Frontal cortex (tissue), 4 donors: ENCODE measurements around the gene IFIT1B. TPM values are rescaled to one million over a fixed set of nuclear protein-coding genes. Genes with fewer than 3 reads are reported as not detected.
"Not testable (repeated sequence)": the region's sequence is repeated elsewhere in the genome, so short reads cannot be mapped to it uniquely, and the experiment has no call there.

ENCODE experiments used
- DNase-seq, 2 donors: peaks; one replicate each; pipeline ENCODE4 v3.0.0; 2012; ENCODE audit warnings: low spot score in 2 of 2
- FAIRE-seq: peaks from 2 replicates; lab custom pipeline; 2012; peaks lifted over from hg19 to GRCh38; lab: Jason Lieb, UNC
- total RNA-seq: library from RNA; depleted of rRNA; stranded (reverse); fragments of >200 nt; gene quantifications from one replicate; pipeline ENCODE4 v1.2.3, GENCODE V29; 2014
- donor health status: control.
- donor health status: control.
- donor health status: control.

The IFIT1B gene
- total RNA-seq, 1 donor from 2014 or later: 0.41 TPM

GRCh38 chr10:89347701-89348457, 30.0 kb upstream of the IFIT1B start:
- DNase-seq: no peak

GRCh38 chr10:89348481-89348880, 29.4 kb upstream of the IFIT1B start:
- no peak for DNase-seq
- FAIRE-seq: no peak

More at GRCh38 chr10:89347701-89348457, 30.0 kb upstream of the IFIT1B start:
- no peak for FAIRE-seq

DNA sequence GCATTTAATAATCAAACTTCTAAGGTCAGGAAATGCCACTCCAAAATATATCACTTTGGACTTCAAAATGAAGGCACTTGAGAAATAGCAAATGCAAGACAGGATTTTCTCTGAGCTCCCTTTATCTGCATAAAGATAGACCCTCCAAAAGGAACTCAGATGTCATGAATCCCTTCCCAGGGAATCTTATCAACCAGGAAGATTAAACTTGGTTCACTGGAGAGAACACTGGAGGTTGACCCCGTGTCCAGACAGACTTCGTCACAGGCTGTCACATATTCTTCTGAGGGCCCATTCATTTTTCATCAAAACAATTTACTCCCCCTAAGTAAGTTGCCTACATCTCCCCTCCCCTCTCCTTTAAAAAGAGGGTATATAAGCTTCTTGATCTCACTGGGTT, 28.9 kb upstream of the IFIT1B start:
- DNase-seq (no peak), FAIRE-seq (no peak)

DNA sequence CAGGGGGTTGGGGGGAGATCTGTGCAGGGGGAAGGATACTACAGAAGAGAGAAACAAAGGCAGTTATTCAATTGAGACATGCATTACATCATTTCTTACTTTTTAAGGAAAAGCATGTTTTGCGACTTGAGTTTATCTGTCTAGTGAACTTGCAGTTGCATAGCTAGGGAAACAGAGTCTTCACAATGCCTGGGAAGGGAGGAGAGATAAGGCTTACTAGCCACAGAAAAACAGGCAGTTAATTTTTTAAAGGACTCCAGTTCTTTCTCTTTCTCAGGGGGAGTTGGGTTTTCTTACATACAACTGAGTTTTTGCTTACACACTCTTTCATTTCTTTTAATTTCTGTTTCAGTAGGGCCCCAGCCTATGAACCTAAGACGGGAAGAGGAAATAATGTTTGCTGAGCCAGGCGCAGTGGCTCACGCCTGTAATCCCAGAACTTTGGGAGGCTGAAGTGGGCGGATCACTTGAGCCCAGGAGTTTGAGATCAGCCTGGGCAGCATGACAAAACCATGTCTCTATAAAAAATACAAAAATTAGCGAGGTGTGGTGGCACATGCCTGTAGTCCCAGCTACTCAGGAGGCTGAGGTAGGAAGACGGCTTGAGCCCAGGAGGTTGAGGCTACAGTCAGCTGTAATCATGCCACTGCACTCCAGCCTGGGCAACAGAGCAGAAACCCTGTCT, 27.1 kb upstream of the IFIT1B start:
- not testable (repeated sequence) for DNase-seq, FAIRE-seq

GRCh38 chr10:89351412-89351779, 26.5 kb upstream of the IFIT1B start:
- no peak for FAIRE-seq
- DNase-seq: no peak

DNA sequence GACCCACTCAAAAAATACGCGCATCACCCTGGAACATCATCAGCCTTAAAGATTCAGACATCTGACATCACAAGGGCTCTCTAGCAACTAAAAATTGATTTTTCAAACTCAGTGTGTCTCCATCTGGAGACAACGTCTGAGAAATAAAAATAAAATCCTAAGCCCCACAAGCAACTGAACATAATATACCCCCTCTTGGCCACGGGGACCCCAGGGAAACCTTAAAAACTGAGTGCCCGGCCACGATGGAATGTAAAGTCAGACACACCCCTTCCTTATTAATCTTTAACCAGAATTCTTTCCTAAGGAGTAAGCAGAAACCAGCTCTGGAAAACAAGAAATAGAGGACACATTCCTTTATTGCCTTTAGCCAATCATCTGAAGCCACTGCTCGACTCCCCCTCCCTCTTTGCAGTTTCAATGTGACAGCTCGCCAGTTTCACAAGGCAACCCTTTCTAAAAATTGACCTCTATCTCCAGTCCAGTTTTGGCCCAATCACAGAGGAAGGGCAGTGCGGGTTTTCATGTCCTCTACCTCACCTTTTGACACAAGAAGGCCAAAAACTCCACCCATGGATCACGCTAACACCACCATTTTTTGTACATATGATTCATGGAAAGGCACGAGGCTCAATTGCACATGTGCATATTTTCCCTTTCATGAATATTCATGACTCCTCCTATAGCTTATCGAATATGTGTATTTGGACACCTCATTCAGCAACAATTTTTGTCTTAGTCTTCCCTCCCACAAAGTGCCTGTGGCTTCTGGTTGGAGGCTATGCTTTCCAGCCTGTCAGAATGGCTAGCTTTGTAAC, 25.9 kb upstream of the IFIT1B start:
- FAIRE-seq (no peak), DNase-seq (no peak)

GRCh38 chr10:89352802-89353201, 25.1 kb upstream of the IFIT1B start:
- DNase-seq (no peak), FAIRE-seq (no peak)

- no peak for FAIRE-seq
- DNase-seq: no peak
These were observed 22.4 kb upstream of the IFIT1B start for GRCh38 chr10:89355394-89355931.

DNA sequence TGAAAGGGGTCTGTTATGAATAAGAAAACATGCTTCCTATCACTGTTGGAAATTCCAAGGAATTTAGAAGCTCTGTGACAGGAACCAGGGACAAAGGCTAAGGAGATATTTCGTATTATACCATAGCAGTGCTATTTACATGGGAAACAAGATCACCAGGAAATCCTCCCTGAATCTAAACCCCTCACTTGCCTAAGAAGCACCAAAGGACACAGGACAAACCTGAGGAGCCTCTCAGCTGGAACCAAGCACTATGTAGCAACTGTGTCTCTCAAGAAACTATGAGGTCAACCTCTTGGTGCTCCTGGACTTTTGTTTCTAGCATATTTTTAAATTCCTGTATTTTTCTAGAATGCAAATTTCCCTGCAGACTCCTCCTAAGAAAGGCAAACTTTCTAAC, 20.8 kb upstream of the IFIT1B start:
- no peak for DNase-seq

GRCh38 chr10:89357975-89358374, 19.9 kb upstream of the IFIT1B start:
- no peak for DNase-seq
- FAIRE-seq: no peak

More for the DNA sequence above, 20.8 kb upstream of the IFIT1B start:
- FAIRE-seq: no peak

DNA sequence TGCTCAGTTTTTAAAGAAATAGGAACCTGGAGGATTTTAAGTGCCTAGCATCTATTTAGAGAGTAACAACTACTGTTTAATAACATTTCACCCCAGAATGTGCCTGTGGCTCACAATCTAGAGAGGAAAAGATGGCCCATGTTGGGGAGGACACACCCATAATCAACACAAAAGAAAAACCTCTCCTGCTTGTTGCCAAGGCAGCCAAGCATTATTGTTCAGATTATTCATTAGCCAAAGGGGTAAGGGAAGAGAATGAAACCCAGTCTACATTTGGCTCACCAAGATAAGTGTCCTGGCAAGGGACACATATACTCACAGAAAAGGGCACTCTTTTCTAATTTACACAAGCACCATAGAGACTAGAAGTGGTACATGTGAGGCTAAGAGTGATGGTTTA, 17.7 kb upstream of the IFIT1B start:
- DNase-seq: no peak
- no peak for FAIRE-seq

DNA sequence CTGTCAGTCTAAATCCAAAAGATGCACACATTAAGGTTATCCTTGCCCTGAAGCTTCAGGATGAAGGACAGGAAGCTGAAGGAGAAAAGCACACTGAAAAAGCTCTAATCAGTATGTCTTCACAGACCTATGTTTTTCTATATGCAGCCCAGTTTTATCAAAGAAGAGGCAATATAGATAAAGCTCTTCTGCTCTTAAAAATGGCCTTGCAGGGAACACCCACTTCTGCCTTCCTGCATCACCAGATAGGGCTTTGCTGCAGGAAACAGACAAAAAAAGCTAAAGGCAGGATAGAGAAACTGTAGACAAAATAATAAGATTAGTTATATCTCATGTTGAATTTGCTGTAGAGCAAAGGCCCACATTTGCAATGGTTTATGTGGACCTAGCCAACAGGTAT, 14.9 kb upstream of the IFIT1B start:
- no peak for DNase-seq
- no peak for FAIRE-seq

DNA sequence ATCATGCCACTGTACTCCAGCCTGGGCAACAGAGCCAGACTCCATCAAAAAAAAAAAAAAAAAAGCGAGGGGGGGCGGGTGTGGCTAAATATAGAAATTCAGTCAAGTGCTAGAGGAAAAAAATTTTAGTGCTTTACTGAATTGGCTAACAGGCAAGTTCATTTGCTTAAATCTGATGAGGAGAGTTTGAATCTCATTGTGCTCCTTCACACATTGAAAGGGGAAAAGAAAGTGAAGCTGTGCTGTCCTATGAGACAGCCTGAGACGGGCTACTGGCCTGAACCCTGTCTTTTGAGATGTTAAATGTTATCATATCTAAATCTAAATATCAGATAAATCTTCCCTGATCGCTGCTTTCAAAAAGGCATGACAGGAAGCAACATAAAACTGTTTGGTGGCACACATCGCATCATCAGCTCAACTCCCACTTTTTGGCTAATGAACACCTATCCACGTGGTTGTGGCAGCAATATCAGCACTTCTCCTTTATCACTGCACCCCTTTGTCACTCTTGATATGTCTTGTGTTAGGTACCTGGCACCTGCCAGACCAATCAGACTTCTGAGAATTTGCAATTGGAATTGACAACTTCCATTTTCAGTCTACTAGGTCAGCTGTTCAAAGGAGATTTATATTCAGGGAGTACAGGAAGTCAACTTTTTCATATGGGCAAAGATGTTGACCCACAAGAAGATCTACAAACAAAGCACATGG, 14.0 kb upstream of the IFIT1B start:
- no peak for FAIRE-seq
- DNase-seq: no peak

DNA sequence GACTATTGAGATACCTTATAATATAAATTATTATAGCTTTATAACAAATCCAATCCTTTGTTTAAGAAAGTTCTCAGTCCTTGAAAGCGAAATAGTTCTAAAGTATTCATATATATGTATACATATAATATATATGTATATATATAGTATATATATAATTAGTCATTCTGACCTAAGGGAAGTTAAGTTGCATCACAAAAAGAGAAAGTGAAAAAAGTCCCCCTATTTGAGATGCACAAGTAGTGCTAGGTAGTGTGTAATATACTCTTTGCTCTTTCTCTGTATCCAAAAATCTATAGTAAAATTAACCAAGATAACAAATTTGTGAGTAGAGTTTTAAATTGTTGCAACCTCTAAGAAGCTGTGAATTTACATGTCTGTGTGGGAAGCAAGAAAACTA, 13.3 kb upstream of the IFIT1B start:
- no peak for FAIRE-seq
- DNase-seq: no peak

DNA sequence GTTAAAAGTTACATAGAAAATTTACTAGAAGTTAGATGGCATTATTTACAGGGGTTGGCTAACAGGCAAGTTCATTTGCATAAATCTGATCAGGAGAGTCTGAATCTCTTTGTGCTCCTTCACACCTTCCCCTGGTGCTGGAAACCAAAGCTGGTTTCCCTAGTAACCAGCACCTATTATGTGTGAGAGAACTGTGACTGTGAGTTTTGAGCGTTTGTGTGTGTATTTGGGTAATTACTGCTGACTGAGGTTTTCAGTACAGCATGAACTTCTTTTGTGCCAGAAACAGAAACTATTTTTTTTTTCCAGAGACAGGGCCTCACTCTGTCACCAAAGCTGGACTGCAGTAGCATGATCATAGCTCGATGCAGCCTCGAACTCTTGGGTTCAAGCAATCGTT, 10.3 kb upstream of the IFIT1B start:
- FAIRE-seq: no peak
- DNase-seq: no peak

DNA sequence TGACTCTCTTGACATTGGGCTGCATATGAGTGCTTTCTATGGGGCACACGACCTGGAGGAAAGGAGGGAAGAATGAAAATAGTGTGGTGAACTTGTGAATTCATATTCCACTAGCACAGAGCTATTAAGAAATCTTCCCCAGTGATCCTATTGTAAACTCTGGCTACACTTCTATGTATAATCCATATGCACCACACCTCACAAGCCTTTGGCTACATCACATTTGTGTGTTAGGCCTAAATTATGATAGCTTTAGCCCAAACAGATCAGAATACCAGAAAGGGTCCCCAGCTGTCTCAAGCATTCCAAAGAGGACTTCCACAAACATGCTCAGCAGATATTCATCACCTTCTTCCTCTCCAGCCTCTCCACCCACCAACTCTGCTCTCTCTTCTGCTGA, 9.7 kb upstream of the IFIT1B start:
- FAIRE-seq: no peak

GRCh38 chr10:89369156-89370105, 8.4 kb upstream of the IFIT1B start:
- FAIRE-seq: no peak
- DNase-seq: no peak

More for the DNA sequence above, 9.7 kb upstream of the IFIT1B start:
- no peak for DNase-seq

DNA sequence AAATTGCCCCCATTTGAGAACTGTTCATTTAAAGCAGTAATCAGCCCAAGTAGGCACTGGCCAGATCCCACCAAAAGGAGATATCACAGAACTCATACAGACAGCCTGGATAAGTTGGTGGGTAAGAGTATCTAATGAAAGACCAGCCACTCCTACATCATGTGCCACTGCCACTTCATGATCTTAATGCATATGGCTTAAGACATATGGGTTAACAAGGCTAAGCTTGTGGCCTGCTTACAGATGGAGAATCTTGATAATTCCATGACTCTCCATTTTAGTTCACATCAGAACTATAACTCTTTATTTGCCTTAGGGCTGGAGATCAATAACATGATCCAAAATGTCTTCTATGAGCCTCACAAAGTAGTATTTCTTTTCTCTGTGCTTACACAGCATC, 6.8 kb upstream of the IFIT1B start:
- FAIRE-seq: no peak
- DNase-seq: no peak

DNA sequence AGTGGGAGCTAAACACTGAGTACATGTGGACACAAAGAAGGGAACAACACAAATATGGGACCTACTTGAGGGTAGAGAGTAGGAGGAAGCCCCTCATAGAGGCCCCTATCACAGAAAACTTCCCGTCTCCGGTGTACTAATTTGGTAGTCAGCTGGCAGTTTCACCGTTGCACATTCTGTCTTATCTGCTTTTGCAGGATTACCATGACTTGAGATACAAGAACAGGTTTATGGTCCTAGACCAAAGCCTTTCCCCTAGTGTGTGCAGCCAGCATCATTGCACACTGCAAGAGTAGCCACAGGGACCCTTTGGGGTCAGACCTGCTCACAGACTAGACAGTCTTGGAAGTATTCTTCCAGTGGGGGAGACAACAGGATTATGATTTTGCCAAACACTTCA, 5.9 kb upstream of the IFIT1B start:
- DNase-seq (no peak), FAIRE-seq (no peak)
